Liver (tissue), 3 donors: ENCODE measurements around the gene MCCD1.

Experiments used
- ATF3 ChIP-seq: IDR thresholded peaks from 2 replicates; pipeline ENCODE4 v1.6.1; 2016; ENCODE audit warnings: antibody characterized with exemption
- CTCF ChIP-seq: fragments of 150-350 bp; IDR thresholded peaks from 2 replicates; pipeline ENCODE4 v1.5.1; 2017; ENCODE audit warnings: improper control_type of control experiment, low read depth, low read length; ENCODE audit not compliant: missing input control
- GABPA ChIP-seq, 2 donors: IDR thresholded peaks in 1 of 2; conservative IDR thresholded peaks in 1 of 2; 2 replicates each; pipeline ENCODE4 v1.6.1; 2016; ENCODE audit warnings: antibody characterized with exemption in 2 of 2, mild to moderate bottlenecking in 1 of 2, moderate library complexity in 1 of 2
- JUND ChIP-seq, 2 donors: IDR thresholded peaks; 2 replicates each; pipeline ENCODE4 v1.6.1; 2016; ENCODE audit warnings: antibody characterized with exemption in 2 of 2
- MAX ChIP-seq: IDR thresholded peaks from 2 replicates; pipeline ENCODE4 v1.6.1; 2016; ENCODE audit warnings: antibody characterized with exemption
- RAD21 ChIP-seq, 2 donors: IDR thresholded peaks; 2 replicates each; pipeline ENCODE4 v1.6.1; 2016; ENCODE audit warnings: antibody characterized with exemption in 2 of 2, mild to moderate bottlenecking in 2 of 2
- SP1 ChIP-seq: IDR thresholded peaks from 2 replicates; pipeline ENCODE4 v1.6.1; 2018; ENCODE audit warnings: antibody characterized with exemption, mild to moderate bottlenecking
- donor health status: healthy.
- donor health status: healthy.

- TF ChIP-seq SP1 (no peak), ATF3 (no peak), MAX (no peak), CTCF (no peak), JUND (IDR thresholded peaks at IDR 0.05) (no peak), RAD21 (IDR thresholded peaks at IDR 0.05) (no peak), GABPA (IDR thresholded peaks at IDR 0.05 in 1 of 2, conservative IDR thresholded peaks at IDR 0.05 in 1 of 2) (no peak)
These were observed 27.5 kb downstream of the MCCD1 start for GRCh38 chr6:31556307-31556706.
